Activated naive CD8-positive, alpha-beta T cell treated with anti-CD3 and anti-CD28 coated beads for 36 hours (primary cell): ENCODE data around the gene SHE. TPM values are rescaled to one million over a fixed set of nuclear protein-coding genes. Genes with fewer than 3 reads are reported as not detected.
"Not testable (repeated sequence)": the region's sequence is repeated elsewhere in the genome, so short reads cannot be mapped to it uniquely, and the experiment has no call there.

Experiments
- DNase-seq: peaks from one replicate; pipeline ENCODE4 v3.0.0; 2021
- H3K27ac Mint-ChIP-seq: one replicate; pipeline ENCODE4 v1.8.0; 2022; ENCODE audit warnings: mild to moderate bottlenecking, moderate library complexity, mixed read lengths
- H3K27me3 Mint-ChIP-seq: one replicate; pipeline ENCODE4 v1.8.0; 2022; ENCODE audit warnings: mild to moderate bottlenecking, mixed read lengths
- H3K36me3 Mint-ChIP-seq: one replicate; pipeline ENCODE4 v1.8.0; 2021; ENCODE audit warnings: mild to moderate bottlenecking, mixed read lengths
- H3K4me1 Mint-ChIP-seq: one replicate; pipeline ENCODE4 v1.8.0; 2021; ENCODE audit warnings: mixed read lengths
- H3K4me3 Mint-ChIP-seq: one replicate; pipeline ENCODE4 v1.8.0; 2022; ENCODE audit warnings: mild to moderate bottlenecking, moderate library complexity, mixed read lengths
- H3K9me3 Mint-ChIP-seq: one replicate; pipeline ENCODE4 v1.8.0; 2022; ENCODE audit warnings: mixed read lengths
- total RNA-seq, 2 experiments: library from RNA; stranded (reverse); gene quantifications; one replicate each; pipeline ENCODE4 v1.2.3, GENCODE V29; 2021

SHE gene
- total RNA-seq, 2 experiments from 2014 or later: not detected

- no peak overlapping the region for H3K4me3 Mint-ChIP-seq
- H3K4me1 Mint-ChIP-seq: peaks cover 30% of the 10 kb centered on the region
- H3K9me3 Mint-ChIP-seq: no peaks in the 10 kb centered on the region
- H3K27me3 Mint-ChIP-seq: peaks cover 19% of the 10 kb centered on the region
- H3K27ac Mint-ChIP-seq: no peak overlapping the region
- no peaks in the 10 kb centered on the region for H3K36me3 Mint-ChIP-seq
- DNase-seq: no peak
Measured at GRCh38 chr1:154495496-154496273, 6.5 kb downstream of the SHE start.

GRCh38 chr1:154493276-154493675 is 8.9 kb downstream of the SHE start:
- no peaks in the 10 kb centered on the region for H3K36me3 Mint-ChIP-seq
- H3K4me1 Mint-ChIP-seq: peaks cover 30% of the 10 kb centered on the region
- no peak overlapping the region for H3K4me3 Mint-ChIP-seq
- H3K9me3 Mint-ChIP-seq: no peaks in the 10 kb centered on the region
- peaks cover 3% of the 10 kb centered on the region for H3K27me3 Mint-ChIP-seq
- DNase-seq: no peak
- H3K27ac Mint-ChIP-seq: no peak overlapping the region

GRCh38 chr1:154492115-154492514 is 10.1 kb downstream of the SHE start:
- Mint-ChIP-seq H3K4me3 (no peak overlapping the region), H3K36me3 (no peaks in the 10 kb centered on the region)
- no peak for DNase-seq

GRCh38 chr1:154490317-154490716 is 11.9 kb downstream of the SHE start:
- peaks cover 13% of the 10 kb centered on the region for H3K4me1 Mint-ChIP-seq
- H3K36me3 Mint-ChIP-seq: no peaks in the 10 kb centered on the region
- H3K27ac Mint-ChIP-seq: no peak overlapping the region
- DNase-seq: no peak
- peaks cover 3% of the 10 kb centered on the region for H3K27me3 Mint-ChIP-seq
- no peak overlapping the region for H3K4me3 Mint-ChIP-seq
- no peaks in the 10 kb centered on the region for H3K9me3 Mint-ChIP-seq

More at GRCh38 chr1:154492115-154492514, 10.1 kb downstream of the SHE start:
- Mint-ChIP-seq H3K4me1 (peaks cover 27% of the 10 kb centered on the region), H3K9me3 (no peaks in the 10 kb centered on the region), H3K27me3 (peaks cover 3% of the 10 kb centered on the region), H3K27ac (no peak overlapping the region)

- Mint-ChIP-seq H3K4me1 (peaks cover 13% of the 10 kb centered on the region), H3K9me3 (no peaks in the 10 kb centered on the region), H3K4me3 (no peak overlapping the region), H3K36me3 (no peaks in the 10 kb centered on the region), H3K27me3 (peaks cover 3% of the 10 kb centered on the region), H3K27ac (no peak overlapping the region)
- no peak for DNase-seq
Measured at GRCh38 chr1:154489695-154490274, 12.4 kb downstream of the SHE start.

- no peak for DNase-seq
- H3K36me3 Mint-ChIP-seq: no peaks in the 10 kb centered on the region
- H3K4me1 Mint-ChIP-seq: peaks cover 13% of the 10 kb centered on the region
- H3K9me3 Mint-ChIP-seq: no peaks in the 10 kb centered on the region
- H3K4me3 Mint-ChIP-seq: no peak overlapping the region
- peaks cover 8% of the 10 kb centered on the region for H3K27me3 Mint-ChIP-seq
- no peak overlapping the region for H3K27ac Mint-ChIP-seq
Measured at GRCh38 chr1:154488922-154489321, 13.3 kb downstream of the SHE start.

- DNase-seq, H3K27ac Mint-ChIP-seq, H3K4me1 Mint-ChIP-seq, H3K4me3 Mint-ChIP-seq, H3K9me3 Mint-ChIP-seq, H3K36me3 Mint-ChIP-seq: not testable (repeated sequence)
- H3K27me3 Mint-ChIP-seq: peaks cover 13% of the 10 kb centered on the region
Measured at GRCh38 chr1:154486756-154487155, 15.5 kb downstream of the SHE start.

GRCh38 chr1:154485910-154486496 is 16.2 kb downstream of the SHE start:
- no peak for DNase-seq
- no peaks in the 10 kb centered on the region for H3K36me3 Mint-ChIP-seq
- H3K9me3 Mint-ChIP-seq: no peaks in the 10 kb centered on the region
- no peak overlapping the region for H3K27ac Mint-ChIP-seq
- H3K27me3 Mint-ChIP-seq: peaks cover 13% of the 10 kb centered on the region
- no peak overlapping the region for H3K4me3 Mint-ChIP-seq
- no peaks in the 10 kb centered on the region for H3K4me1 Mint-ChIP-seq

- H3K4me3 Mint-ChIP-seq: no peak overlapping the region
Measured at GRCh38 chr1:154485106-154485505, 17.1 kb downstream of the SHE start.

GRCh38 chr1:154483941-154484803 is 18.0 kb downstream of the SHE start:
- no peaks in the 10 kb centered on the region for H3K4me1 Mint-ChIP-seq
- peaks cover 13% of the 10 kb centered on the region for H3K27me3 Mint-ChIP-seq
- H3K9me3 Mint-ChIP-seq: no peaks in the 10 kb centered on the region
- DNase-seq: no peak
- H3K27ac Mint-ChIP-seq: no peak overlapping the region
- no peaks in the 10 kb centered on the region for H3K36me3 Mint-ChIP-seq
- no peak overlapping the region for H3K4me3 Mint-ChIP-seq

More at GRCh38 chr1:154485106-154485505, 17.1 kb downstream of the SHE start:
- H3K4me1 Mint-ChIP-seq: no peaks in the 10 kb centered on the region
- H3K9me3 Mint-ChIP-seq: no peaks in the 10 kb centered on the region
- no peak for DNase-seq
- H3K27me3 Mint-ChIP-seq: peaks cover 13% of the 10 kb centered on the region
- no peaks in the 10 kb centered on the region for H3K36me3 Mint-ChIP-seq
- no peak overlapping the region for H3K27ac Mint-ChIP-seq

GRCh38 chr1:154481053-154481452 is 21.2 kb downstream of the SHE start:
- DNase-seq: no peak
- Mint-ChIP-seq H3K36me3 (no peaks in the 10 kb centered on the region), H3K4me1 (peaks cover 16% of the 10 kb centered on the region), H3K4me3 (no peak overlapping the region), H3K27me3 (peaks cover 13% of the 10 kb centered on the region), H3K9me3 (no peaks in the 10 kb centered on the region), H3K27ac (no peak overlapping the region)

- H3K27me3 Mint-ChIP-seq: peaks cover 10% of the 10 kb centered on the region
- no peaks in the 10 kb centered on the region for H3K36me3 Mint-ChIP-seq
- no peak overlapping the region for H3K4me3 Mint-ChIP-seq
- DNase-seq: peak; percentile 61
- no peaks in the 10 kb centered on the region for H3K9me3 Mint-ChIP-seq
- H3K4me1 Mint-ChIP-seq: peaks cover 16% of the 10 kb centered on the region
- no peak overlapping the region for H3K27ac Mint-ChIP-seq
Measured at GRCh38 chr1:154479764-154480421, 22.3 kb downstream of the SHE start.

- H3K4me1 Mint-ChIP-seq: peaks cover 16% of the 10 kb centered on the region
- no peaks in the 10 kb centered on the region for H3K36me3 Mint-ChIP-seq
- H3K4me3 Mint-ChIP-seq: no peak overlapping the region
- H3K27ac Mint-ChIP-seq: no peak overlapping the region
- peaks cover 5% of the 10 kb centered on the region for H3K27me3 Mint-ChIP-seq
- no peak for DNase-seq
- H3K9me3 Mint-ChIP-seq: no peaks in the 10 kb centered on the region
Measured at GRCh38 chr1:154478639-154479038, 23.6 kb downstream of the SHE start.

- Mint-ChIP-seq H3K4me1 (peaks cover 16% of the 10 kb centered on the region), H3K27ac (no peak overlapping the region), H3K27me3 (no peaks in the 10 kb centered on the region), H3K9me3 (no peaks in the 10 kb centered on the region), H3K4me3 (no peak overlapping the region), H3K36me3 (no peaks in the 10 kb centered on the region)
- no peak for DNase-seq
Measured at GRCh38 chr1:154478013-154478412, 24.2 kb downstream of the SHE start.
